K562 (cell line): Measurements from ENCODE around the gene CAST. TPM values are rescaled to one million over a fixed set of nuclear protein-coding genes. Genes with fewer than 3 reads are reported as not detected.
A peak's percentile ranks its signal among the peaks of the same experiment; 100 is the strongest.

Source experiments
- ATAC-seq: fragments of 200-7000 bp; cut with Tn5 transposase; 3 replicates; pipeline ENCODE4 v1.9.1; 2020; ENCODE audit warnings: moderate library complexity
- BruUV-seq: library from RNA; stranded (reverse); fragments of 400-500 nt; replicated peaks from 2 replicates; lab custom pipeline; 2021; lab: Mats Ljungman, UMichigan
- CTCF ChIA-PET: fragments of 300-600 bp; formaldehyde crosslinking; extraction: SDS; loops from one replicate; lab custom pipeline; 2021; ENCODE audit warnings: low intra/inter-chr PET ratio; lab: Yijun Ruan, JAX
- POLR2A ChIA-PET: fragments of 300-600, 350-650 bp; sonication (Branson Sonifier 250); formaldehyde crosslinking; extraction: SDS; loops from one replicate; lab custom pipeline; 2021; ENCODE audit warnings: antibody characterized with exemption, inconsistent platforms; lab: Yijun Ruan, JAX
- DNase-seq, 4 experiments: peaks; one replicate each; pipeline versions ENCODE4 v3.0.0 to v3.0.0-alpha.2; 2011 to 2018; ENCODE audit warnings: low spot score in 3 of 4, mixed read lengths in 3 of 4; ENCODE audit errors: extremely low read depth in 1 of 4
- FAIRE-seq: peaks from 2 replicates; lab custom pipeline; 2011; peaks lifted over from hg19 to GRCh38; lab: Jason Lieb, UNC
- H2AFZ ChIP-seq: 2 replicates; pipeline ENCODE4 v1.6.0; 2011; ENCODE audit warnings: low read depth, low read length, control low read depth, inconsistent platforms
- H3K27ac ChIP-seq: fragments of 200-600 bp; 3 replicates; pipeline ENCODE4 v1.8.0; 2011; ENCODE audit warnings: low read depth, mild to moderate bottlenecking, control low read depth, inconsistent platforms, low read length, moderate library complexity, mixed read lengths; ENCODE audit errors: extremely low read depth
- H3K27me3 ChIP-seq, 2 experiments: fragments of 300-600 bp in 1 of 2; 2 replicates in 1 of 2; 3 replicates in 1 of 2; pipeline versions ENCODE4 v1.6.0 to v1.8.0; 2011; ENCODE audit warnings: inconsistent platforms in 2 of 2, low read length in 2 of 2, mild to moderate bottlenecking in 1 of 2, mixed read lengths in 1 of 2, moderate library complexity in 1 of 2; ENCODE audit not compliant: control insufficient read depth in 2 of 2, insufficient read depth in 2 of 2
- H3K36me3 ChIP-seq: fragments of 300-600 bp; 3 replicates; pipeline ENCODE4 v1.8.0; 2011; ENCODE audit warnings: mild to moderate bottlenecking, low read length, inconsistent platforms; ENCODE audit not compliant: control insufficient read depth, insufficient read depth
- H3K4me1 ChIP-seq, 2 experiments: fragments of 200-600 bp in 1 of 2; replicated peaks in 1 of 2; 2 replicates in 1 of 2; 3 replicates in 1 of 2; pipeline versions ENCODE4 v1.5.1 to v1.8.0; 2011; ENCODE audit warnings: inconsistent platforms in 2 of 2, low read length in 2 of 2, mild to moderate bottlenecking in 1 of 2, mixed read lengths in 1 of 2, moderate library complexity in 1 of 2; ENCODE audit not compliant: control insufficient read depth in 2 of 2, insufficient read depth in 2 of 2
- H3K4me2 ChIP-seq: 2 replicates; pipeline ENCODE4 v1.6.1; 2011; ENCODE audit warnings: low read length, control low read depth, inconsistent platforms, mixed read lengths; ENCODE audit not compliant: insufficient read depth
- H3K4me3 ChIP-seq: fragments of 200-600 bp; sonication (generic), shearing (Covaris generic); 2 replicates; pipeline ENCODE4 v1.5.1; 2016; ENCODE audit warnings: control low read depth, inconsistent platforms
- H3K79me2 ChIP-seq: fragments of 200-600 bp; 3 replicates; pipeline ENCODE4 v1.8.0; 2011; ENCODE audit warnings: low read length, inconsistent platforms; ENCODE audit not compliant: control insufficient read depth, insufficient read depth
- H3K9ac ChIP-seq, 2 experiments: 2 replicates each; pipeline versions ENCODE4 v1.6.0 to v1.6.1; 2011; ENCODE audit warnings: low read depth in 2 of 2, low read length in 2 of 2, control low read depth in 1 of 2, inconsistent platforms in 1 of 2, mild to moderate bottlenecking in 1 of 2, mixed read lengths in 1 of 2; ENCODE audit not compliant: insufficient read depth in 1 of 2
- H3K9me1 ChIP-seq: one replicate; pipeline ENCODE4 v1.6.0; 2011; ENCODE audit warnings: inconsistent platforms, mild to moderate bottlenecking, low read length, moderate library complexity; ENCODE audit not compliant: control insufficient read depth, insufficient read depth
- H3K9me3 ChIP-seq: replicated peaks from 2 replicates; pipeline ENCODE4 v1.5.1; 2011; ENCODE audit warnings: low read depth, low read length, inconsistent platforms; ENCODE audit not compliant: control insufficient read depth, insufficient read depth
- H4K20me1 ChIP-seq: replicated peaks from 2 replicates; pipeline ENCODE4 v1.6.1; 2011; ENCODE audit warnings: low read length, inconsistent platforms, mixed read lengths; ENCODE audit not compliant: control insufficient read depth, insufficient read depth
- ATF3 ChIP-seq, 2 experiments: fragments of 450-650 bp in 1 of 2; sonication (generic) in 1 of 2; formaldehyde crosslinking in 1 of 2; IDR thresholded peaks in 1 of 2; conservative IDR thresholded peaks in 1 of 2; 2 replicates each; pipeline versions ENCODE4 v1.6.1 to v1.8.1; 2016 to 2023; ENCODE audit warnings: mild to moderate bottlenecking in 2 of 2, moderate library complexity in 2 of 2, inconsistent platforms in 1 of 2, missing genetic modification reagents in 1 of 2
- CEBPG ChIP-seq, 3 experiments: fragments of 200-800 bp in 1 of 3; sonication (Bioruptor generic) in 1 of 3; sonication (generic) in 1 of 3; formaldehyde crosslinking in 1 of 3; IDR thresholded peaks in 2 of 3; conservative IDR thresholded peaks in 1 of 3; 2 replicates each; pipeline versions ENCODE4 v1.6.1 to v1.8.0; 2016 to 2022; ENCODE audit warnings: missing compliant biosample characterization in 2 of 3, missing genetic modification characterization in 2 of 3, mild to moderate bottlenecking in 1 of 3, missing genetic modification reagents in 1 of 3
- CXXC5 ChIP-seq: fragments of 250-450 bp; sonication (Bioruptor Pico); IDR thresholded peaks from 2 replicates; pipeline ENCODE4 v1.8.0; 2022; ENCODE audit warnings: inconsistent platforms, mild to moderate bottlenecking, moderate library complexity
- EP400 ChIP-seq: fragments of 450-650 bp; IDR thresholded peaks from 2 replicates; pipeline ENCODE4 v1.6.1; 2017; ENCODE audit warnings: antibody characterized with exemption, mild to moderate bottlenecking, moderate library complexity
- L3MBTL2 ChIP-seq: fragments of 450-650 bp; IDR thresholded peaks from 2 replicates; pipeline ENCODE4 v1.6.1; 2016; ENCODE audit warnings: mild to moderate bottlenecking, moderate library complexity
- MAX ChIP-seq: sonication (generic); formaldehyde crosslinking; IDR thresholded peaks from 2 replicates; pipeline ENCODE4 v1.9.0; 2022; ENCODE audit warnings: mild to moderate bottlenecking, missing genetic modification reagents
- MYC ChIP-seq, 2 experiments: fragments of 250-450 bp in 1 of 2; sonication (Bioruptor Pico) in 1 of 2; IDR thresholded peaks; 2 replicates each; pipeline versions ENCODE4 v1.5.1 to v1.6.1; 2012 to 2021; ENCODE audit warnings: low read depth in 2 of 2, borderline replicate concordance in 1 of 2, improper control_type of control experiment in 1 of 2, low read length in 1 of 2, mild to moderate bottlenecking in 1 of 2, moderate library complexity in 1 of 2
- ZNF449 ChIP-seq: fragments of 250-450 bp; sonication (Bioruptor Pico); IDR thresholded peaks from 2 replicates; pipeline ENCODE4 v1.8.0; 2022; ENCODE audit warnings: moderate library complexity, mild to moderate bottlenecking, inconsistent platforms
- ZNF589 ChIP-seq: fragments of 200-800 bp; sonication (Bioruptor generic); IDR thresholded peaks from 2 replicates; pipeline ENCODE4 v1.6.1; 2016; ENCODE audit warnings: low read depth, missing genetic modification characterization, missing compliant biosample characterization
- WGBS: fragments of 100-300 bp; shearing (Covaris generic); methylation state at CpG from one replicate; pipeline ENCODE4 v1.1.6; 2016; ENCODE audit warnings: low coverage, mixed read lengths; ENCODE audit not compliant: insufficient coverage; ENCODE audit errors: missing lambda C conversion rate; 5-methylcytosine and 5-hydroxymethylcytosine counted together
- in situ Hi-C: fragments of 300-500 bp; cut with MboI; formaldehyde crosslinking; loops from 4 replicates; pipeline ENCODE4 v1.15.0; 2018; ENCODE audit warnings: inconsistent platforms, mixed read lengths
- intact Hi-C: fragments of 100-400 bp; cut with micrococcal nuclease; formaldehyde crosslinking; loops from 2 replicates; pipeline ENCODE4 v1.14.2; 2022
- polyA plus RNA-seq, 8 experiments: library from polyadenylated mRNA; depleted of rRNA in 4 of 8; stranded (reverse) in 5 of 8; unstranded in 3 of 8; fragments of >200 nt; fragmentation: Nextera tagmentation in 2 of 8; fragmentation: Illumina TruSeq in 1 of 8; extraction: Ambion mirVana in 2 of 8; extraction: Trizol in 1 of 8; gene quantifications; 2 replicates each; pipeline versions ENCODE4 v1.2.1 to v1.2.3, GENCODE V29; 2011 to 2014; ENCODE audit warnings: inconsistent platforms in 1 of 8, missing spikeins in 1 of 8
- total RNA-seq, 7 experiments: library from RNA; depleted of rRNA in 6 of 7; stranded (reverse); fragments of >200 nt in 6 of 7; fragmentation: Illumina TruSeq in 2 of 7; extraction: Trizol in 2 of 7; gene quantifications; 2 replicates each; pipeline versions ENCODE4 v1.2.1 to v1.2.3, GENCODE V29; 2011 to 2021; ENCODE audit warnings: low replicate concordance in 1 of 7

CAST gene
- total and polyA plus RNA-seq, 9 of the 15 experiments (the other 6 are each of a cell fraction or from before 2014, with no cell fraction given) = 55.5 to 136 (median 86.1) TPM

- no TSS peak for BruUV-seq
- H3K4me3 ChIP-seq = no peak overlapping the region
- H3K9me1 ChIP-seq = no peaks in the 10 kb centered on the region
- no peaks in the 10 kb centered on the region for H3K79me2 ChIP-seq
- no peak overlapping the region for H2AFZ ChIP-seq
- ATAC-seq (peak; percentile 27; the same call in 1 of the 3 replicates), FAIRE-seq (no peak), DNase-seq (no peak)
- in situ Hi-C loops (no loop called here), intact Hi-C loops (no loop called here)
- ChIA-PET CTCF (no interaction called here), POLR2A (no interaction called here)
- H3K9ac ChIP-seq = no peak overlapping the region
- H3K9me3 ChIP-seq = no peaks in the 10 kb centered on the region
- H3K27me3 ChIP-seq = no peaks in the 10 kb centered on the region
- no peaks in the 10 kb centered on the region for H3K4me1 ChIP-seq
- WGBS = 75% methylated on average over 4 of the region's 4 CpGs
- peaks cover 4% of the 10 kb centered on the region; the same call in 1 of the 3 replicates for H3K36me3 ChIP-seq
- no peak overlapping the region for H3K4me2 ChIP-seq
- H3K27ac ChIP-seq = no peak overlapping the region
- H4K20me1 ChIP-seq = no peaks in the 10 kb centered on the region
- peak; percentile 60; the same call in 1 of the 2 replicates for TF ChIP-seq L3MBTL2
- peak; percentile 29; the same call in 1 of the 2 replicates for TF ChIP-seq CXXC5 (CRISPR knock-in tag)
- TF ChIP-seq MYC (IDR thresholded peaks at IDR 0.05; ENCODE audit: low read depth, low read length) = peak; percentile 78
- no peak for TF ChIP-seq MYC (CRISPR knock-in tag; IDR thresholded peaks at IDR 0.05; ENCODE audit: borderline replicate concordance, low read depth)
- peak; percentile 45; the same call in 1 of the 2 replicates for TF ChIP-seq ATF3 (IDR thresholded peaks at IDR 0.05)
- TF ChIP-seq ATF3 (CRISPR knock-in tag; conservative IDR thresholded peaks at IDR 0.05) = no peak
- TF ChIP-seq EP400 = peak; percentile 21; the same call in 1 of the 2 replicates
- TF ChIP-seq CEBPG (CRISPR knock-in tag; IDR thresholded peaks at IDR 0.05) = peak; percentile 69
- TF ChIP-seq CEBPG (tag; conservative IDR thresholded peaks at IDR 0.05 in 1 of 2, IDR thresholded peaks at IDR 0.05 in 1 of 2) = peak in 1 of 2 experiments; percentile 82; a peak in 2 of 4 replicates
- TF ChIP-seq ZNF589 (CRISPR knock-in tag) = peak; percentile 89; the same call in 1 of the 2 replicates
- TF ChIP-seq MAX (CRISPR knock-in tag) = no peak
- TF ChIP-seq ZNF449 (CRISPR knock-in tag) = no peak
These were observed 64.6 kb downstream of the CAST start for GRCh38 chr5:96726802-96727201.
